ENCODE measurements around the gene SOX13. TPM values are rescaled to one million over a fixed set of nuclear protein-coding genes. Genes with fewer than 3 reads are reported as not detected.
A peak's percentile ranks its signal among the peaks of the same experiment; 100 is the strongest.

SOX13 gene
- total RNA-seq, 4 donors from 2014 or later = 15.6 to 31.1 (median 16.3) TPM

DNA sequence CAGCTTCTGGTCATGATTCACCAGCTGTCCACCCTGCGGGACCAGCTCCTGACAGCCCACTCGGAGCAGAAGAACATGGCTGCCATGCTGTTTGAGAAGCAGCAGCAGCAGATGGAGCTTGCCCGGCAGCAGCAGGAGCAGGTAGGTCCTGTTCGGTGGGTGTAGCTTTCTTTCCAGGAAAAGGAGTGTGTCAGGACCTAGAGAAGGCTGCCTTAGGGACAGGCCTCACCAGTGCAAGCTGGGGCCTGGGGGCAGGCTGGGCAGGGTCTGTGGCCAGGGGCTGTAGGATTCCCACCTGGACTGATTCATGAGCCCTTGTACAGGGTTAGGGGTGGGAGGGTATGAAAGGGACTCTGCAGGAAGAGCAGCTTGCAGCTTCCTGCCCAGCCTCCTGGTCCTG is 43.6 kb downstream of the SOX13 start:
- TF ChIP-seq, protein P1, sequence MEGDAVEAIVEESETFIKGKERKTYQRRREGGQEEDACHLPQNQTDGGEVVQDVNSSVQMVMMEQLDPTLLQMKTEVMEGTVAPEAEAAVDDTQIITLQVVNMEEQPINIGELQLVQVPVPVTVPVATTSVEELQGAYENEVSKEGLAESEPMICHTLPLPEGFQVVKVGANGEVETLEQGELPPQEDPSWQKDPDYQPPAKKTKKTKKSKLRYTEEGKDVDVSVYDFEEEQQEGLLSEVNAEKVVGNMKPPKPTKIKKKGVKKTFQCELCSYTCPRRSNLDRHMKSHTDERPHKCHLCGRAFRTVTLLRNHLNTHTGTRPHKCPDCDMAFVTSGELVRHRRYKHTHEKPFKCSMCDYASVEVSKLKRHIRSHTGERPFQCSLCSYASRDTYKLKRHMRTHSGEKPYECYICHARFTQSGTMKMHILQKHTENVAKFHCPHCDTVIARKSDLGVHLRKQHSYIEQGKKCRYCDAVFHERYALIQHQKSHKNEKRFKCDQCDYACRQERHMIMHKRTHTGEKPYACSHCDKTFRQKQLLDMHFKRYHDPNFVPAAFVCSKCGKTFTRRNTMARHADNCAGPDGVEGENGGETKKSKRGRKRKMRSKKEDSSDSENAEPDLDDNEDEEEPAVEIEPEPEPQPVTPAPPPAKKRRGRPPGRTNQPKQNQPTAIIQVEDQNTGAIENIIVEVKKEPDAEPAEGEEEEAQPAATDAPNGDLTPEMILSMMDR (IDR thresholded peaks at IDR 0.05 in 4 of 5, conservative IDR thresholded peaks at IDR 0.05 in 1 of 5) = no peak
- no peak for TF ChIP-seq POLR2A (IDR thresholded peaks at IDR 0.05)
- intact Hi-C loops (cut with DNase I; ENCODE audit: low total_unique reads) (no loop called here), in situ Hi-C loops (cut with MboI; ENCODE audit: low sequenced_read_pairs in 4 of 4) (no loop called here)
- Histone ChIP-seq H3K9me3 (no peaks in the 10 kb centered on the region), H3K4me1 (peaks cover 0 to 3% of the 10 kb centered on the region in 2 donors), H3K36me3 (peaks cover 0 to 27% of the 10 kb centered on the region in 2 donors), H3K27me3 (no peaks in the 10 kb centered on the region), H3K27ac (no peak overlapping the region), H3K4me3 (no peak overlapping the region)
- DNase-seq (no peak), ATAC-seq (no peak)

DNA sequence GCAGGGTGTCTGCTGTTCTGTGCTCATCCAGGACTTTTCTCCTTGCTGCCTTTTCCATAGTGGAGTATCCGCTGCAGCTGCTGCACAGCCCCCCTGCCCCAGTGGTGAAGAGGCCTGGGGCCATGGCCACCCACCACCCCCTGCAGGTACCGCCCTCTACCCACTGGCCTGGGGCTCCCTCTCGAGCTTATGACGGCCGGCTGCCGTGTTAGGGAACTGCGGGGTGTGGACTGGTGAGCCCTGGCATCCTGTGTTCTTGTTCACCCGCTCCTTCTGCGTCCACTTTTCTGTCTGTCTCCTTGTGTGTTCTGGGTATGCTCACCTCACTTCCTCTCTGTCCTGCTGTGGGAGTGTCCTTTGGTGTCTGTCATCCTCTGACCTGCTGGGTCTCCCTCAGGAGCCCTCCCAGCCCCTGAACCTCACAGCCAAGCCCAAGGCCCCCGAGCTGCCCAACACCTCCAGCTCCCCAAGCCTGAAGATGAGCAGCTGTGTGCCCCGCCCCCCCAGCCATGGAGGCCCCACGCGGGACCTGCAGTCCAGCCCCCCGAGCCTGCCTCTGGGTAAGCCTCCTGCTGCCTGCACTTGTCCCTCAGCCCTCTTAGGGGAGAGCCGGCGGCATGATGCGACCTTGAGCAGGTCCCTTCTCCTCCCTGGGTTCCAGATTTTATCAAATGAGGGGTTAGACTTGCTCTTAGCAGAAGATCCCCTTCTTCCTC is 49.1 kb downstream of the SOX13 start:
- Histone ChIP-seq H3K9me3 (no peaks in the 10 kb centered on the region), H3K27ac (no peak overlapping the region), H3K4me3 (no peak overlapping the region), H3K4me1 (peaks cover 0 to 11% of the 10 kb centered on the region in 2 donors), H3K27me3 (no peaks in the 10 kb centered on the region), H3K36me3 (peaks cover 0 to 48% of the 10 kb centered on the region in 2 donors)
- DNase-seq (no peak), ATAC-seq (no peak)
- in situ Hi-C loops (cut with MboI; ENCODE audit: low sequenced_read_pairs in 4 of 4) = loop anchor here in 2 of 4 donors (10.0 kb wide), 1 partner anchor 47 kb away; the partner anchor contains the start of gene SOX13 (in 2 of the 2)
- intact Hi-C loops (cut with DNase I; ENCODE audit: low total_unique reads) = no loop called here
- TF ChIP-seq, protein P1 (IDR thresholded peaks at IDR 0.05 in 4 of 5, conservative IDR thresholded peaks at IDR 0.05 in 1 of 5) = no peak
- no peak for TF ChIP-seq POLR2A (IDR thresholded peaks at IDR 0.05)

DNA sequence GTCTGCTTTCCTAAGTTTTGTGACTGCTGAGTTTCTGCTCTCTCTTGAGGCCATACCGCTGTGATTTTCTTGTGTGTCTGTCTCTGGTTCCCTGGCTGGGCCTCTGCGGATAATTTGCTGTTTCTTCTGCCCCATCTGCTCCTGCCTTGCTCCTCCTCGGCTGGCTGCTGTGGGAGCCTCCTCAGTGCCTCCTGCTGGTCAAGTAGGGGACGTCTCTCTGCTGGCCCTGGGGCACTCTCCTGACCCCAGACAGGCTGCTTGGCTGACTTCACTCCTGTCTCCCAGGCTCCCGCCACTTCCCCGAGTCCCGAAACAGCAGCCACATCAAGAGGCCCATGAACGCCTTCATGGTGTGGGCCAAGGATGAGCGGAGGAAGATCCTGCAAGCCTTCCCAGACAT is 50.5 kb downstream of the SOX13 start:
- H3K27me3 ChIP-seq = no peaks in the 10 kb centered on the region
- TF ChIP-seq, protein P1 (IDR thresholded peaks at IDR 0.05 in 4 of 5, conservative IDR thresholded peaks at IDR 0.05 in 1 of 5) = peak in 3 of 5 experiments; percentile 10 to 28 (median 18)
- TF ChIP-seq POLR2A (IDR thresholded peaks at IDR 0.05) = no peak
- H3K9me3 ChIP-seq = no peaks in the 10 kb centered on the region
- DNase-seq (no peak), ATAC-seq (no peak)
- H3K27ac ChIP-seq = peak overlapping the region in 2 of 4 donors; percentile 13 to 23
- peaks cover 0 to 39% of the 10 kb centered on the region in 2 donors for H3K36me3 ChIP-seq
- H3K4me3 ChIP-seq = no peak overlapping the region
- H3K4me1 ChIP-seq = peaks cover 3 to 18% of the 10 kb centered on the region in 2 donors
- intact Hi-C loops (cut with DNase I; ENCODE audit: low total_unique reads) = no loop called here
- in situ Hi-C loops (cut with MboI; ENCODE audit: low sequenced_read_pairs in 4 of 4) = loop anchor here in 2 of 4 donors (10.0 kb wide), 1 partner anchor 49 kb away; the partner anchor contains the start of gene SOX13 (in 2 of the 2)

DNA sequence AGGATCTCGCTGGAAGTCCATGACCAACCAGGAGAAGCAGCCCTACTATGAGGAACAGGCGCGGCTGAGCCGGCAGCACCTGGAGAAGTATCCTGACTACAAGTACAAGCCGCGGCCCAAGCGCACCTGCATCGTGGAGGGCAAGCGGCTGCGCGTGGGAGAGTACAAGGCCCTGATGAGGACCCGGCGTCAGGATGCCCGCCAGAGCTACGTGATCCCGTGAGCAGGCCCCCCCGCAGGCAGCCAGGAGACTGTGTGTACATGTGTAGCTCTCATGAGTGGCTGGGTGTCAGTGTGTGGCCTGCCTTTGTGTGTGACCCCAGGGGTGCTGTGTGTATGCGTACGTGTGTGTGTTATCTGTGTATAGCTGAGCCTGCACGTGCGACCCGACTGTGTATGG is 51.7 kb downstream of the SOX13 start:
- no peak overlapping the region for H3K4me3 ChIP-seq
- peaks cover 13 to 27% of the 10 kb centered on the region in 2 donors for H3K4me1 ChIP-seq
- no peak overlapping the region for H3K27ac ChIP-seq
- no peaks in the 10 kb centered on the region for H3K27me3 ChIP-seq
- DNase-seq (no peak), ATAC-seq (no peak)
- in situ Hi-C loops (cut with MboI; ENCODE audit: low sequenced_read_pairs in 4 of 4) (loop anchor here (5.0 to 10.0 kb wide), 4 partner anchors 47 to 262 kb away; partner anchors contain the start of genes SNRPE (in 2 of the 4) and SOX13 (in 2 of the 4)), intact Hi-C loops (cut with DNase I; ENCODE audit: low total_unique reads) (no loop called here)
- TF ChIP-seq, protein P1 (IDR thresholded peaks at IDR 0.05 in 4 of 5, conservative IDR thresholded peaks at IDR 0.05 in 1 of 5) = no peak
- no peak for TF ChIP-seq POLR2A (IDR thresholded peaks at IDR 0.05)
- no peaks in the 10 kb centered on the region for H3K9me3 ChIP-seq
- peaks cover 0 to 35% of the 10 kb centered on the region in 2 donors for H3K36me3 ChIP-seq

All from gastrocnemius medialis (tissue), 4 donors.